Spinal cord (tissue), 10 donors: ENCODE data around the gene DUSP1. TPM values are rescaled to one million over a fixed set of nuclear protein-coding genes. Genes with fewer than 3 reads are reported as not detected.

Experiments used
- DNase-seq, 6 donors: peaks; one replicate each; pipeline versions ENCODE4 v3.0.0 to v3.0.0-alpha.2; 2013 to 2015; ENCODE audit warnings: low spot score in 6 of 6, low read depth in 4 of 6
- H3K27ac ChIP-seq: one replicate; pipeline ENCODE4 v1.5.1; 2013; ENCODE audit warnings: low read depth, low read length, control low read depth
- H3K27me3 ChIP-seq: one replicate; pipeline ENCODE4 v1.6.1; 2013; ENCODE audit warnings: low read length; ENCODE audit not compliant: control insufficient read depth, insufficient read depth
- H3K36me3 ChIP-seq: one replicate; pipeline ENCODE4 v1.6.1; 2013; ENCODE audit warnings: low read length; ENCODE audit not compliant: control insufficient read depth, insufficient read depth
- H3K4me1 ChIP-seq: one replicate; pipeline ENCODE4 v1.6.1; 2013; ENCODE audit warnings: low read length; ENCODE audit not compliant: control insufficient read depth, insufficient read depth
- H3K4me3 ChIP-seq: one replicate; pipeline ENCODE4 v1.5.1; 2013; ENCODE audit warnings: low read depth, low read length, control low read depth
- H3K9me3 ChIP-seq: one replicate; pipeline ENCODE4 v1.6.1; 2013; ENCODE audit warnings: low read length; ENCODE audit not compliant: control insufficient read depth, insufficient read depth
- WGBS: methylation state at CpG from one replicate; pipeline ENCODE4 v1.1.5; 2013; ENCODE audit warnings: missing lambda C conversion rate; ENCODE audit not compliant: insufficient coverage; 5-methylcytosine and 5-hydroxymethylcytosine counted together
- polyA plus RNA-seq, 2 donors: library from polyadenylated mRNA; unstranded; fragments of 120-200 nt; gene quantifications; one replicate each; pipeline ENCODE4 v1.2.1, GENCODE V29; 2013; ENCODE audit not compliant: insufficient read length in 2 of 2
- total RNA-seq, 2 donors: library from RNA; depleted of rRNA in 1 of 2; stranded (reverse); fragments of 120-200 nt in 1 of 2; fragments of >200 nt in 1 of 2; gene quantifications; one replicate each; pipeline versions ENCODE4 v1.2.3 to v1.2.4, GENCODE V29; 2013 to 2014
- donor health status: healthy.

Gene DUSP1
- total and polyA plus RNA-seq, 4 donors, result 31.3 to 170 (median 107) TPM

- no peak overlapping the region for H3K4me3 ChIP-seq
- H3K27ac ChIP-seq, result no peak overlapping the region
- no peaks in the 10 kb centered on the region for H3K9me3 ChIP-seq
- H3K27me3 ChIP-seq, result no peaks in the 10 kb centered on the region
- 88% methylated on average over 12 of the region's 12 CpGs for WGBS
- DNase-seq, result no peak
- H3K36me3 ChIP-seq, result no peaks in the 10 kb centered on the region
- H3K4me1 ChIP-seq, result peaks cover 8% of the 10 kb centered on the region
Measured at GRCh38 chr5:172735141-172735831, 35.7 kb downstream of the DUSP1 start.

DNA sequence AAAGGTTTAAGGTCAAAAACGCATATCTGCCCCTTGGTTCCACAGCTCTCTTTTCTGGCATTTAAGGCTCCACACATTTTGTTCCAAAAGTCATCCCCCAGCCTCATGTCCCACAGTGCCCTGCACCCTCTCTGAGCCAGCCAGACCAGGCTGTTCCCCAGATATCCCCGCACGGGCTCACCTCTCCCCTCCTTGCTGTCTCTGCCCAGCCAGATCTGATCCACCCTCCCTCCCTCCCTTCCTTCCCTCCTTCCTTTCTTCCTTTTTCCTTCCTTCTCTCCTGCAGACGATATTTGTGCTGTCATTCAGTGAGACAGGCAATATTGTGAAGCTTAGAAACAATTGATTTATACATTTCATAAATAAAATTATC is 37.0 kb downstream of the DUSP1 start:
- peaks cover 8% of the 10 kb centered on the region for H3K4me1 ChIP-seq
- no peaks in the 10 kb centered on the region for H3K27me3 ChIP-seq
- DNase-seq, result no peak
- H3K27ac ChIP-seq, result peak overlapping the region; percentile 87
- 55% methylated on average over 3 of the region's 4 CpGs for WGBS
- H3K36me3 ChIP-seq, result no peaks in the 10 kb centered on the region
- H3K4me3 ChIP-seq, result no peak overlapping the region
- no peaks in the 10 kb centered on the region for H3K9me3 ChIP-seq

DNA sequence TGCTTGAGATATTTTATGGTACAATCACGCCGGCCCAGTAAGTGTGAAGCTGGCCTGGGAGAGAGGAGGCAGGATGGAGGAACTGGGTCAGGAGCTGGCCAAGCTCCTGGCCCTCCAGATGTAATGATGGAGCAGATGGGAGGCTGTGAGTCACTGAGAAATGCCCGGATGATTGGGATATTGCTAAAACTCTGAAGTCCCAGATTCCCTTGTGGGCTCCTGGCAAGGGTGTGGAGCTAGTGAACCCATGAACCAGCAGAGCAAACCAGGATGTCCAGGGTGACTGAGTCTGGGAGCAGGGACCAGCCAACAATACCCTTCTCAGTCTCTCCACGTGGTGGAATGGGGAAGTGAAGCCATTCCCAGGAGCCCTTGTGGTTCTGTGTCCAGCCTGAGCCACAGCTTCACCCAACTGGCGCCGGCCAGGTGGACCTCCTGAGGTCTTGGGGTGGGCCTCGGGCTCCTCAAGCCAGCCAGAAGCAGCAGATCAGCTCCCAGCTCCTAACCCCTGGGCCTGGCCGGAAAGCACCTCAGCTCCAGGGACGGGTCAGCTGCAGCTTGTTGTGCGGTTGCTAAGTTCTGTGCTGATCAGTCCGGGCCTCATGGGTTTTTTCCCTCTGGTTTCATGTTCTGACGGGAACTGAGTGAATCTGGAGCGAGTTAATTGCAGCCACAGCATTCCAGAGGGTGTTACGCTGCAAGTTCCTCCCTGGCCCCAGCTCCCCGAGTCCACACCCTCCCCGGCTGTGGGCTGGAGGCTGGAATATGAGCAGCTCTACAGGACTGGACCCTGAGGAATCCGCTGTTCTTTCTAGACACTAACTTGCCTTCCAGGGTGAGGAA is 37.6 kb downstream of the DUSP1 start:
- peak in 1 of 6 donors; percentile 71 for DNase-seq
- Histone ChIP-seq H3K27me3 (no peaks in the 10 kb centered on the region), H3K27ac (peak overlapping the region; percentile 87), H3K9me3 (no peaks in the 10 kb centered on the region), H3K4me1 (peaks cover 8% of the 10 kb centered on the region), H3K36me3 (no peaks in the 10 kb centered on the region), H3K4me3 (no peak overlapping the region)
- WGBS, result 71% methylated on average over 15 of the region's 17 CpGs

DNA sequence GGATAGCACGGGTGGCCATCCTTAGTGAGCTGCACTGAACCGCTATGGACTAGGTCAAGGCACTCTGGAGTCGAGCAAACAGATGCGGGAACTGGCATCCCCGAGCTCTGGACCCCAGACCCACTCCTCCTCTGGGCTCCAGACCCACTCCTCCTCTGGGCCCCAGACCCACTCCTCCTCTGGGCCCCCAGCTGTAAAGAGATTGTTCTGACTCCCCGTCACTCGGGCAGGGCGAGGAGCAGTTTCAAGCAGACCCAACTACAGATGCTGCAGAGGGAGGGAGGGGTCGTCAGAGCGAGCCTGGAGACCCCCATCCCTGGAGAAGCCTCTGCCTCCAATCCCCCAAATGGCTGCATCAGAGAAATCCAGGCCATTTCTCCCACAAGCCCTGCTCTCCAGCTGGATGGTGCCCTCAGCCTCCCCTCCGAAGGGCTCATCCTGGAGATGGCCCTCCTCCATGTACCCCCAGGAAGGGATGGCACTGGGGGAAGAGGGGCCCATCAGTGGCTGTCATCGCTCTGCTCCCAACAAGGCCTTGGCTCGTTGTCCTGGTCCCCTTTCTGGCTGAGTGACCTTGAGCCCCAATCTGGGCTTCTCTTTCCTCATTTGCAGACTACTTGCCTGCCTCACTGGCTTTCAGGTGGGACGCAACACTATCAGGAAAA is 38.7 kb downstream of the DUSP1 start:
- no peaks in the 10 kb centered on the region for H3K9me3 ChIP-seq
- WGBS, result 83% methylated on average over 11 of the region's 14 CpGs
- peak overlapping the region; percentile 87 for H3K27ac ChIP-seq
- no peak overlapping the region for H3K4me3 ChIP-seq
- no peak for DNase-seq
- no peaks in the 10 kb centered on the region for H3K36me3 ChIP-seq
- peaks cover 8% of the 10 kb centered on the region for H3K4me1 ChIP-seq
- no peaks in the 10 kb centered on the region for H3K27me3 ChIP-seq

DNA sequence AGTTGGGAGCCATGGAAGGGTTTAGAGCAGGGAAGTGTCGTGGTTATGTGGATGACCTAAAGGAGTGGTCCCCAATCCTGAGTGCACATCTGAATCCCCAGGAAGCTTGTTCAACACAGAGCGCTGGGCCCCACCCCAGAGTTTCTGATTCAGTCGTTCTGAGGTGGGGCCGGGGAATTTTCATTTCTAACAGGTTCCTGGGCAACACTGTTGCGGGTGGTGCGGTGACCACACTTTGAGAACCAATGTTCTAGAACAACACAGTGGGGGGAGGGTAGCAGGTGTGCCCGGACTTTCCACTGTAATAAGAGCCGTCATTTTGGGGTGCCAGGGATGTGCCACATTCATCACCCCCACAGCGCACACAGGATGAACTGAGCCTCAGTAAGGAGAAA is 39.3 kb downstream of the DUSP1 start:
- no peaks in the 10 kb centered on the region for H3K36me3 ChIP-seq
- H3K4me1 ChIP-seq, result peaks cover 8% of the 10 kb centered on the region
- no peaks in the 10 kb centered on the region for H3K27me3 ChIP-seq
- no peak for DNase-seq
- H3K27ac ChIP-seq, result no peak overlapping the region
- no peaks in the 10 kb centered on the region for H3K9me3 ChIP-seq
- 79% methylated on average over 9 of the region's 9 CpGs for WGBS
- H3K4me3 ChIP-seq, result no peak overlapping the region

DNA sequence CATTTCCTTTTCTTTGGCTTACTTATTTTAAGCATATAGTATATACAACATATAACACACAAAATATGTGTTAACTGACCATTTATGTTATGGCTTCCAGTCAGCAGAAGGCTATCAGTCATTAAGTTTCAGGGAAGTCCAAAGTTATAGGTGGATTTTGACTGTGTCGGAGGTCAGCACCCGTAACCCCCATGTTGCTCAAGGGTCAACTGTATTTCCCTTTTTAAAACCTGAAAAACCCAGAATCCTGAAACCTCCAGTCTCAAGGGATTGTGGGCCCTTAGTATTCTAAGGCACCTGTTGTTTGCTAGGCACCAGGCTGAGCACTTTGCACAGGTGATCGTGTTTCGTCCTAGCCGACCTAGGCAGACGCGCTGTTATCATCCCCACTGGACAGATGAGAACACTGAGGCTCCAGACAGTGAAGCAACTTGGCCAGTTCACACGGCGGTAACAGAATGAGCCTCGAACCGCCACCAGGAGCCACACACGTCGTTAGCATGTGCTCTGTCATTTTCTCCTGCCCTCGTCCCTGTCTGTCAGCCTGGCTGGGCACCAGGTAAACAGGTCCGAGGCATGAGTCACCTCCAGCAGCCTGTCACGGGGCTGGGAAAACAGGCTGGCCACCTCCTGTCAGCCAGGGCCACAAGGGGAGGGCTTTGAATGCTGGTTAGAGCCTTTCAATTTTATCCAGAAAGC is 39.9 kb downstream of the DUSP1 start:
- Histone ChIP-seq H3K4me1 (peaks cover 8% of the 10 kb centered on the region), H3K4me3 (no peak overlapping the region), H3K27ac (no peak overlapping the region), H3K9me3 (no peaks in the 10 kb centered on the region), H3K27me3 (no peaks in the 10 kb centered on the region), H3K36me3 (no peaks in the 10 kb centered on the region)
- no peak for DNase-seq
- 86% methylated on average over 14 of the region's 16 CpGs for WGBS

- Histone ChIP-seq H3K27ac (no peak overlapping the region), H3K9me3 (no peaks in the 10 kb centered on the region), H3K36me3 (no peaks in the 10 kb centered on the region), H3K27me3 (no peaks in the 10 kb centered on the region), H3K4me3 (no peak overlapping the region), H3K4me1 (peaks cover 8% of the 10 kb centered on the region)
- 100% methylated on average over 4 of the region's 6 CpGs for WGBS
- DNase-seq, result no peak
Measured at GRCh38 chr5:172730222-172730621, 40.8 kb downstream of the DUSP1 start.

DNA sequence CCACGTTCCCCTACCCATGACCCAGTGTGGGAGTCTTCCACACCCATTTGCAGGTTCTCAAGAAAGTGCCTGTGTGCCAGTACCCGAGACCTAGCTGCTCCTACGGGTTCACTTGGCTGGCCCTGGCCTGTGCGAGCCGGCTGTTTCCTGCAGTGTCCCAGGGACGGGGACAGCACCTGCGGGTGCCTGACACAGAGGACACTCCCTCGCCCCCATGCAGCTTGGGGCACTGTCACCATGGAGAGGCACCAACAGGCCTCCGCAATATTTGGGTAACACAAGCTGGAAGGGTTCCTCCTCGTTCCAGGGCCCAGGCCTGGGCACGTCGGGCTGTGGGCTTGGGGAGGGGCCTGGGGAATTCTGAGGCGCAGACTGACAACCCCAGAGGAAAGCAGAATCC is 41.4 kb downstream of the DUSP1 start:
- Histone ChIP-seq H3K27me3 (no peaks in the 10 kb centered on the region), H3K4me3 (no peak overlapping the region), H3K9me3 (no peaks in the 10 kb centered on the region), H3K4me1 (peaks cover 8% of the 10 kb centered on the region), H3K36me3 (no peaks in the 10 kb centered on the region), H3K27ac (no peak overlapping the region)
- WGBS, result 91% methylated on average over 12 of the region's 13 CpGs
- DNase-seq, result no peak

DNA sequence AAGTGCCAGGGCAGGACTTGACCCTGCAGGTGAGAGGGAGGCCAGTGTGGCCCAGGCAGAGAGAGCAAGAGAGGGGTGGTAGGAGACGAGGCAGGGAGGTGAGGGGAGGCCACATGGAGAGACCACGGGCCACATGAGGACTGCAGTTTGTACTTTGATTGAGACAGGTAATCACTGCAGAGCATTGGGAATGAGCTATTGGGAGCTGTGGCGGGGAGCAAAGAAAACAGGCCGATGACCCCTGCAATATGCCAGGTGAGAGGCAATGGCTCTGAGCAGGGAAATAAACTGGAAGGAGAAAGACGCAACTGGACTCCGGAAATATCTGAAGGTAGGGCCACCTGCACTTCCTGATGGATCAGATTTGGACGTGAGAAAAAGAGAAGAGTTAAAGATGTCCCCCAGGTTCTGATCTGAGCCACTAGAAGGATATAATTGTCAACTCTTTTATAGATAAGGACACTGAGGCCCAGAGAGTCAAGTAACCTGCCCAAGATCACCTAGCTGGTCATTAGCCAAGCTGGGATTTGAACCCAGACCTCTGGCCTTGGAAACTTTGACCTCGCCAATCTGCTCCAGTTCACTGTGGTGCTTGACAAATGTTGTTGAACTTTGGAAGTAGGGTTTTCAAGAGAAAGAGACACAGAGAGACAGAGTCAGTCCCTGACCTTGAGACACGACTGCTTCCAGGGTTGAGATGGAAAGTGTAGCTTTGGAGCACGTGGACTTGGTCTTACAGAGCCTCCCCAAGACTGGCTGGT is 42.3 kb downstream of the DUSP1 start:
- Histone ChIP-seq H3K27me3 (no peaks in the 10 kb centered on the region), H3K4me3 (no peak overlapping the region), H3K27ac (no peak overlapping the region), H3K36me3 (no peaks in the 10 kb centered on the region), H3K4me1 (peaks cover 11% of the 10 kb centered on the region), H3K9me3 (no peaks in the 10 kb centered on the region)
- 90% methylated on average over 10 of the region's 10 CpGs for WGBS
- DNase-seq, result no peak
